Thymus (tissue), 11 donors: ENCODE results near the gene CALML5. TPM values are rescaled to one million over a fixed set of nuclear protein-coding genes. Genes with fewer than 3 reads are reported as not detected.

Experiments
- DNase-seq, 9 donors: peaks; one replicate each; pipeline ENCODE4 v3.0.0-alpha.2; 2013; ENCODE audit warnings: low spot score in 9 of 9, low read depth in 6 of 9, missing footprints in 1 of 9
- H3K27ac ChIP-seq, 2 donors: one replicate each; pipeline ENCODE4 v1.5.1; 2013; ENCODE audit warnings: control low read depth in 1 of 2, low read depth in 1 of 2, low read length in 1 of 2, mild to moderate bottlenecking in 1 of 2, moderate library complexity in 1 of 2
- H3K27me3 ChIP-seq, 2 donors: one replicate each; pipeline ENCODE4 v1.5.1; 2013; ENCODE audit warnings: low read length in 1 of 2; ENCODE audit not compliant: control insufficient read depth in 2 of 2, insufficient read depth in 1 of 2
- H3K36me3 ChIP-seq, 2 donors: one replicate each; pipeline ENCODE4 v1.5.1; 2013; ENCODE audit warnings: low read length in 1 of 2, mild to moderate bottlenecking in 1 of 2, moderate library complexity in 1 of 2; ENCODE audit not compliant: control insufficient read depth in 2 of 2, insufficient read depth in 2 of 2
- H3K4me1 ChIP-seq, 2 donors: one replicate each; pipeline ENCODE4 v1.5.1; 2013; ENCODE audit warnings: low read length in 2 of 2; ENCODE audit not compliant: control insufficient read depth in 2 of 2, insufficient read depth in 2 of 2
- H3K4me3 ChIP-seq, 2 donors: one replicate each; pipeline ENCODE4 v1.5.1; 2013; ENCODE audit warnings: low read length in 2 of 2, control low read depth in 1 of 2, mild to moderate bottlenecking in 1 of 2
- H3K9me3 ChIP-seq, 2 donors: one replicate each; pipeline ENCODE4 v1.5.1; 2013; ENCODE audit warnings: low read length in 1 of 2, mild to moderate bottlenecking in 1 of 2; ENCODE audit not compliant: control insufficient read depth in 2 of 2, insufficient read depth in 1 of 2
- WGBS: extraction: QIAGEN DNeasy Blood & Tissue Kit; methylation state at CpG from one replicate; pipeline ENCODE4 v1.1.7; 2013; 5-methylcytosine and 5-hydroxymethylcytosine counted together
- polyA plus RNA-seq: library from polyadenylated mRNA; stranded (reverse); fragments of 200-250 nt; gene quantifications from one replicate; pipeline ENCODE4 v1.2.3, GENCODE V29; 2013
- total RNA-seq: library from RNA; stranded (reverse); fragments of 120-200 nt; gene quantifications from one replicate; pipeline ENCODE4 v1.2.4, GENCODE V29; 2013
- donor health status: healthy.

Gene CALML5
- total and polyA plus RNA-seq, 2 donors, result 32.6 to 368 TPM

DNA sequence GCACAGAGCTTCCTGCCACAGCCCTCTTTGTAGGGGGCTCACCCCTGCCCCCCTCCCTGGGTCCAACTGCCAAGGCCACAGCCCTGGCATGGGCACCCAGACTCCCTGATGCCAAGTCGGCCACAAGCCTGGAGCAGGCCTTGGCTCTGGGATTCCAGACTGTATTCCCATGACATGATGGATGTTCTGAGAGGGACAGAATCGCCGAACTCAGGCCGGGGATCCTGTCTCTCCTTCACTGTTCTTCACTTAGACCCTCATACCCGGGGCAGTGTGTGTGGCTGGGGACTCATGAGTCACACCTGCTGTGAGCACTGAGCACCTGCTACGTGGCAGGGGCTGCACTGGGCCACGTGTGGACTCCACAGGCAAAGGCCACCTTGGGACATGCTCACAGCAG lies 7.9 kb downstream of the CALML5 start:
- WGBS, result 97% methylated on average over 7 of the region's 7 CpGs
- Histone ChIP-seq H3K36me3 (no peaks in the 10 kb centered on the region), H3K4me3 (no peak overlapping the region), H3K27ac (no peak overlapping the region), H3K4me1 (peaks cover 0 to 23% of the 10 kb centered on the region in 2 donors), H3K9me3 (peaks cover 0 to 16% of the 10 kb centered on the region in 2 donors), H3K27me3 (no peaks in the 10 kb centered on the region)
- no peak for DNase-seq

GRCh38 chr10:5490698-5491464 lies 8.5 kb downstream of the CALML5 start:
- Histone ChIP-seq H3K4me3 (no peak overlapping the region), H3K27ac (peak overlapping the region in 1 of 2 donors; percentile 49), H3K36me3 (no peaks in the 10 kb centered on the region), H3K27me3 (no peaks in the 10 kb centered on the region), H3K9me3 (peaks cover 0 to 16% of the 10 kb centered on the region in 2 donors), H3K4me1 (peaks cover 0 to 23% of the 10 kb centered on the region in 2 donors)
- 90% methylated on average over 10 of the region's 10 CpGs for WGBS
- DNase-seq, result no peak

DNA sequence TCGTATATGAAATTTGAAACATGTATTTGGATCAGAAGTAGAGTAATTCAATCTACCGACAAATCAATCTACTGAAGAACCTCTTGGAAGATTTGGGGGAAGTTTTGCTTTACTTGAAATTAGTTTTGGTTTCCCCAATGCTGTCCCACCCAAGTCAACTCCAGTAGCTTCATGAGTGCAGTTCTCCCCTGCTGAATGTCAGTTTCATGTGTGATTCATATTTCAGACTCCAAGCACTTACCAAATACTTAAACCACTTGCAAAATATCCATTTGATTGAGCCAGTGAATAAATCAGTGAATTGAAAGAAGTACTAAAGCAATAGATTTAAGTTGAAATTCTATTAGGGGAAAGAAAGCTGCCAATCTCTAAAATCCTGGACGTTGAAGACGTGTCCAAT lies 9.3 kb downstream of the CALML5 start:
- Histone ChIP-seq H3K9me3 (peaks cover 0 to 16% of the 10 kb centered on the region in 2 donors), H3K36me3 (no peaks in the 10 kb centered on the region), H3K4me1 (peaks cover 0 to 23% of the 10 kb centered on the region in 2 donors), H3K4me3 (no peak overlapping the region), H3K27ac (peak overlapping the region in 1 of 2 donors; percentile 22), H3K27me3 (no peaks in the 10 kb centered on the region)
- no peak for DNase-seq
- 94% methylated on average over 4 of the region's 4 CpGs for WGBS

DNA sequence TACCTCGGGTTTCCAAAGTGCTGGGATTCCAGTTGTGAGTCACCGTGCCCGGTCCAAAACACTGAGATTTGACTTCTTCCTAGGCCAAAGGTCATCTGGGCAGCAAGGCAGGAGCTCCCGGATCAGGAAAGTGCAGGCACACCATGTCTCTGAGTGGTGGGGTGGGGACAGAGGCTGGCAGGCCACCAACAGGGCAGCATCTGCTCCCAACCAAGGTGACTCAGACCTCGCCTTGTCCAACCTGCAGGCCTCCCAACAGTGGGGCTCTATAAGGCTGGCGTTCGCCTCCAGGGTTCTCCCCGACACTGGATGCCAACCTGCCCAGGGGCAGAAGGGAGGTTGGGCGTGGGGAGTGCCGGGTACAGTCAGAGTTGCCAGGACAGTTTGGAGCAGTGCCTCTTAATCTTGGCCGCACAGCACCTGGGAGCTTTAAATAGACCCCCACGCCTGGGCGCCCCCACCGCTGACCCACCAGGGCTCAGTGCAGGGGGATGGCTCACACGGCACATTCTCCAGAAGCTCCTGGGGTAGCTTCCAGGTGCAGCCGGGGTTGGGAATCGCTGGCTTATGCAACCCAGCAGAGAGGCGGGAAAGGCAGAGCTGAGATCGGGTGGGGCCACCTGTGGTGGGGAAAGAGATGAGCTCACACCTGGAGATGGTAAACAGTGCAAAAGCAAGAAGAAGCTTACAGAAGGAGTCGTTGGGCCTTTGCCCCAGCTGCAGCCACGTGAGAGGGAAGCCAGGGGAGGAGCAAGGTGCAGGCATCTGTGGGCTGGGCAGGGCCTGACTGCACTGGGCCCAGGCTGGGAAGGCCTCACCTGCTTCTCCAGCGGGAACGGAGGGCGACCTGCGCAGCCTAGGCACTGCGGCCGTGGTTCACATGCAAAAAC lies 10.9 kb downstream of the CALML5 start:
- 91% methylated on average over 27 of the region's 27 CpGs for WGBS

DNA sequence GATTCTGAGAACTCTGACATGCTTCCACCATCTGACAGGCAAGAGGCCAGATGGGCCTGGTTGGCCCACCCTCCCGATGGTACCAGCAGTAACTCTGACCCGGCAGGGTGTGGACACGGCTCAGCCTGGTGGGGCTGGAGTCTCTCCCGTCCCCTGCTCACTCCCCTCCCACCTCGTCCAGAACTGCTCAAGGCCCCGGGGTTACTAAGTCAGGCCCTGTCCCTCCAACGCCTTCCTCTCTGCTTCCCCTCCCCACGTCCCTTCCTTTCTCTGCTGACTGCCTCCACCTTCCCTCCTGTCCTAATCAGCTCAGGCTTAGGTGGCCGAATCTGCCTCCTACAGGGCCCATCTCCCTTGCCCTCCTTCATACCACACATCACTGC lies 12.5 kb downstream of the CALML5 start:
- Histone ChIP-seq H3K4me1 (peaks cover 0 to 23% of the 10 kb centered on the region in 2 donors), H3K27ac (no peak overlapping the region), H3K9me3 (peaks cover 0 to 3% of the 10 kb centered on the region in 2 donors), H3K36me3 (no peaks in the 10 kb centered on the region), H3K27me3 (no peaks in the 10 kb centered on the region), H3K4me3 (no peak overlapping the region)
- WGBS, result 93% methylated on average over 9 of the region's 9 CpGs
- DNase-seq, result no peak

More for the DNA sequence above, 10.9 kb downstream of the CALML5 start:
- Histone ChIP-seq H3K4me1 (peaks cover 0 to 23% of the 10 kb centered on the region in 2 donors), H3K27me3 (no peaks in the 10 kb centered on the region), H3K27ac (peak overlapping the region in 1 of 2 donors; percentile 36), H3K4me3 (no peak overlapping the region), H3K36me3 (no peaks in the 10 kb centered on the region), H3K9me3 (peaks cover 0 to 16% of the 10 kb centered on the region in 2 donors)
- peak in 1 of 9 donors; percentile 33 for DNase-seq

- Histone ChIP-seq H3K4me1 (peaks cover 0 to 20% of the 10 kb centered on the region in 2 donors), H3K27ac (no peak overlapping the region), H3K36me3 (no peaks in the 10 kb centered on the region), H3K27me3 (no peaks in the 10 kb centered on the region), H3K9me3 (peaks cover 0 to under 1% of the 10 kb centered on the region in 2 donors), H3K4me3 (no peak overlapping the region)
- 95% methylated on average over 13 of the region's 13 CpGs for WGBS
- no peak for DNase-seq
These were observed 13.2 kb downstream of the CALML5 start for GRCh38 chr10:5485948-5486852.

DNA sequence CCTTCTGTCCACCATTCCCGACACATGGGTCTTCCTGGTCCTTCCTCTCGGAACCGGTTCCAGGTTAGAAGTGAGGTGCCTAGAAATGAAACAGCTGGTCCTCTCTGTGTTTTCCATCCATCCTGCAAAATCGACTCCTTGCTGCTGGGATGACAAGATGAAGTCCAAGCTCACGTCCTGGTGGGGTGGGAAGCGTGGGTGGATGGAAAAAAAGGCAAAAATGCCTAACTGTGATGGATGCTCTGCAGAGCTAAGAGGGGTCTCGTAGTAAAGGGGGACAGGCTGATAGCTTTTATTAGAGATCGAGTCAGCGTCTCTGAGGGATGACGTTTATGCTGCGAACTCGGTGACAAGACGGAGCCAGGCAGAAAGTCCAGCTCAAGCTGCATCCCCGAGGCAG lies 14.1 kb downstream of the CALML5 start:
- no peaks in the 10 kb centered on the region for H3K36me3 ChIP-seq
- H3K27ac ChIP-seq, result no peak overlapping the region
- no peak overlapping the region for H3K4me3 ChIP-seq
- DNase-seq, result no peak
- WGBS, result 97% methylated on average over 14 of the region's 14 CpGs
- peaks cover 0 to 14% of the 10 kb centered on the region in 2 donors for H3K4me1 ChIP-seq
- H3K9me3 ChIP-seq, result no peaks in the 10 kb centered on the region
- no peaks in the 10 kb centered on the region for H3K27me3 ChIP-seq

GRCh38 chr10:5484205-5484604 lies 15.2 kb downstream of the CALML5 start:
- H3K27ac ChIP-seq, result no peak overlapping the region
- no peaks in the 10 kb centered on the region for H3K27me3 ChIP-seq
- no peaks in the 10 kb centered on the region for H3K36me3 ChIP-seq
- no peak overlapping the region for H3K4me3 ChIP-seq
- H3K4me1 ChIP-seq, result peaks cover 0 to 11% of the 10 kb centered on the region in 2 donors
- no peak for DNase-seq
- WGBS, result 89% methylated on average over 3 of the region's 3 CpGs
- no peaks in the 10 kb centered on the region for H3K9me3 ChIP-seq
